ENCODE data around the gene TSPAN4.

- 0 out of 2 replicates have a peak, but pooled peaks have one; percentile 69 for TF ChIP-seq KLF17 (tag by site-specific recombination; IDR thresholded peaks at IDR 0.05)
- no peak for TF ChIP-seq ZNF24 (tag by site-specific recombination; IDR thresholded peaks at IDR 0.05)
- peak; percentile 65 for TF ChIP-seq CTCF (tag by site-specific recombination; IDR thresholded peaks at IDR 0.05)
- no peak for TF ChIP-seq ZNF639 (tag by site-specific recombination; IDR thresholded peaks at IDR 0.05)
- no peak for TF ChIP-seq ZBTB21 (tag by site-specific recombination; IDR thresholded peaks at IDR 0.05)
- TF ChIP-seq REST (tag by site-specific recombination; IDR thresholded peaks at IDR 0.05) = no peak
- no peak for TF ChIP-seq PBX3 (CRISPR knock-in tag; IDR thresholded peaks at IDR 0.05)
- no peak for TF ChIP-seq SP2 (tag by site-specific recombination; IDR thresholded peaks at IDR 0.05)
- TF ChIP-seq ZNF777 (tag by site-specific recombination; IDR thresholded peaks at IDR 0.05; ENCODE audit: borderline replicate concordance) = no peak
- TF ChIP-seq ZNF239 (tag by site-specific recombination; IDR thresholded peaks at IDR 0.05) = no peak
These were observed 4.0 kb upstream of the TSPAN4 start for GRCh38 chr11:838441-839279.

Data from HEK293 (cell line).